Neural progenitor cell (in vitro differentiated cells): Measurements from ENCODE around the gene LY6G6F.

Experiments
- CTCF ChIP-seq: fragments of 200-600 bp; sonication (generic); IDR thresholded peaks from 2 replicates; pipeline ENCODE4 v1.5.1; 2017; ENCODE audit warnings: antibody characterized with exemption, mild to moderate bottlenecking
- EZH2 ChIP-seq: fragments of 200-600 bp; sonication (generic); IDR thresholded peaks from 2 replicates; pipeline ENCODE4 v1.6.1; 2017; ENCODE audit warnings: antibody characterized with exemption, mild to moderate bottlenecking, moderate library complexity
- EZH2phosphoT487 ChIP-seq: fragments of 200-600 bp; sonication (generic); IDR thresholded peaks from 2 replicates; pipeline ENCODE4 v1.6.1; 2017; ENCODE audit warnings: antibody characterized with exemption

GRCh38 chr6:31658158-31658688, 48.4 kb upstream of the LY6G6F start:
- no peak for TF ChIP-seq CTCF
- TF ChIP-seq EZH2, result no peak
- no peak for TF ChIP-seq EZH2phosphoT487
